HG02973 (cell line): Measurements from ENCODE around the gene ANGPTL3.
"Not testable (repeated sequence)": the region's sequence is repeated elsewhere in the genome, so short reads cannot be mapped to it uniquely, and the experiment has no call there.

Experiments used
- ATAC-seq: cut with Tn5 transposase; IDR thresholded peaks from one replicate; pipeline ENCODE4 v1.9.1; 2021; ENCODE audit warnings: moderate library complexity; ENCODE audit not compliant: unreplicated experiment

Gene ANGPTL3

DNA sequence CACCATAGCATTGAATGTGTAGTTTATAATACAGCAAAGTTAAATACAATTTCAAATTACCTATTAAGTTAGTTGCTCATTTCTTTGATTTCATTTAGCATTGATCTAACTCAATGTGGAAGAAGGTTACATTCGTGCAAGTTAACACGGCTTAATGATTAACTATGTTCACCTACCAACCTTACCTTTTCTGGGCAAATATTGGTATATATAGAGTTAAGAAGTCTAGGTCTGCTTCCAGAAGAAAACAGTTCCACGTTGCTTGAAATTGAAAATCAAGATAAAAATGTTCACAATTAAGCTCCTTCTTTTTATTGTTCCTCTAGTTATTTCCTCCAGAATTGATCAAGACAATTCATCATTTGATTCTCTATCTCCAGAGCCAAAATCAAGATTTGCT is at the start of gene ANGPTL3:
ANGPTL3 (plus strand) TSS at position 240 of the 400 bp plus-strand sequence; CDS start at position 287, 47 bp downstream.
- no peak for ATAC-seq

- no peak for ATAC-seq
These were observed 36.0 kb upstream of the ANGPTL3 start for GRCh38 chr1:62561306-62561705.

DNA sequence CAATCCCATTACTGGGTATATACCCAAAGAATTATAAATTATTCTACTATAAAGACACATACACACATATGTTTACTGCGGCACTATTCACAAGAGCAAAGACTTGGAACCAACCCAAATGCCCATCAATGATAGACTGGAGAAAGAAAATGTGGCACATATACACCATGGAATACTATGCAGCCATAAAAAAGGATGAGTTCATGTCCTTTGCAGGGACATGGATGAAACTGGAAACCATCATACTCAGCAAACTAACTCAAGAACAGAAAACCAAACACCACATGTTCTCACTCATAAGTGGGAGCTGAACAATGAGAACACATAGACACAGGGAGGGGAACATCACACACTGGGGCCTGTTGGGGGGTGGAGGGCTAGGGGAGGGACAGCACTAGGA is 30.1 kb upstream of the ANGPTL3 start:
- ATAC-seq: not testable (repeated sequence)

GRCh38 chr1:62567926-62568325 is 29.4 kb upstream of the ANGPTL3 start:
- ATAC-seq: not testable (repeated sequence)

- ATAC-seq: not testable (repeated sequence)
These were observed 25.8 kb upstream of the ANGPTL3 start for GRCh38 chr1:62571517-62571916.

- no peak for ATAC-seq
These were observed 24.8 kb upstream of the ANGPTL3 start for GRCh38 chr1:62572476-62572875.

- ATAC-seq: no peak
These were observed 23.6 kb upstream of the ANGPTL3 start for GRCh38 chr1:62573675-62574074.

DNA sequence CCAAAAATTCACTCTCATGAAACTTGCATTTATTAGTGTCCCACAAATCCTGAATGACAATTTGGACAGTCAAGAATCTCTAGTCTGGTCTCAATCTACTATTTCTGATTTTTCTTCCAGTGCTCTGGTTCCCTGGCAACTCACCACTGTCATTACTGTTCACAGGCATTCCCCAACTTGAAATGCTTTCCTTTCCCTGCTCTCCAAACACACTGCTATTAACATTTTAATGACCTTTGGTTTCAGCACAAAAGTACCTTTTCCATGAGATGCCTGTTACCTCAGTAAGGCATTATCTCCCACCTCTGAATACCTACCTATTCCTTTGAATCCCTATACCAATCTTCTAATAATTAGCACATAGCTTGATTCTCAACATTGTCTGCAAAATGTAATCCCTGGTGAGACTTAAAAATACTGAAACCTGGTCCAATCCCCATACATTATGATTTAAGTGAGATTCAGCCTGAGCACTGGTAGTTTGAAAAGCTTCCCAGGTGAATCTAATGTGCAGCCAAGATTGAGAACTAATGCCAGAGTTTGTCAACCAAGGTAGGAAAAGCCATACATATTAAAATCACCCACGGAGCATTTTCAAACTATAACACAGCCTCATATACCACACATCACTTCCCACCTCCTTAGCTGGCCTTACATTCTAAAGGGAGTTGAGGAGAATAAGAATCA is 11.7 kb upstream of the ANGPTL3 start:
- ATAC-seq: no peak

DNA sequence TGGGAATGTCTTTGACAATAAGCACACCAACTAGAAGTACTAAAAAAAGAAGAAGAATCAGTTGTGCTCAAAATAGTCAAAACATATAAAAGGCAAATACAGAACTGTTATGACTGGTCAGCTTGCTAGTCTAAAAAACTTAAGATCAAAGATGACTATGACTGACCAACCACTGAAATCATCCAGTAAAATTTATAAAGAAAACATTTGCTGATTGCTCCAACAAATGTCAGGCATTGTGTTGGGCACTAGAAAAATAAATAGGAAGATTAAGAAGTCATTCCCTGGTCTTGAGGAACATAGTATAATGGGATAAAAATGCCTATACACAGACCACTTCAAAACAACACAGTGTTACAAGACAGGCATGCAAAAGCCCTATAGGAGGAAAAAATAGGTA is 9.3 kb upstream of the ANGPTL3 start:
- ATAC-seq: no peak

DNA sequence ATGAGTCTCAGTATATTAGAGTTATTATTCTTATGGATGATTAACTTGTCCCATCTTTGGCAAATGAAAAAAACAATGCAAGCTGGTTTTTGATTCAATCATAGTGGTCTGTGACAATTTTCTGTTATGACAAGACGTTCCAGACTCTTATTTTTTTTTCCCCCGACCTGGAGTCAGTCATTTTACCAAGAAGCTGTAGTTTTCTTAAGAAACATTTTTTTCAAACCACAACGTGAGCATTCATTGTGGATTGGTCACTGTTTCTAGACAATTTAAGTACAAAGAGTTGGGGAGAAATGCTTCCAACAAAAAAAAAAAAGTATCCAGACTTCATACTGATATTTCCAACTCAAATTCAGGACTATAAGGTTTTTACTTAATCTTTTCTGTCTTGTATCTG is 8.0 kb upstream of the ANGPTL3 start:
- ATAC-seq: no peak

DNA sequence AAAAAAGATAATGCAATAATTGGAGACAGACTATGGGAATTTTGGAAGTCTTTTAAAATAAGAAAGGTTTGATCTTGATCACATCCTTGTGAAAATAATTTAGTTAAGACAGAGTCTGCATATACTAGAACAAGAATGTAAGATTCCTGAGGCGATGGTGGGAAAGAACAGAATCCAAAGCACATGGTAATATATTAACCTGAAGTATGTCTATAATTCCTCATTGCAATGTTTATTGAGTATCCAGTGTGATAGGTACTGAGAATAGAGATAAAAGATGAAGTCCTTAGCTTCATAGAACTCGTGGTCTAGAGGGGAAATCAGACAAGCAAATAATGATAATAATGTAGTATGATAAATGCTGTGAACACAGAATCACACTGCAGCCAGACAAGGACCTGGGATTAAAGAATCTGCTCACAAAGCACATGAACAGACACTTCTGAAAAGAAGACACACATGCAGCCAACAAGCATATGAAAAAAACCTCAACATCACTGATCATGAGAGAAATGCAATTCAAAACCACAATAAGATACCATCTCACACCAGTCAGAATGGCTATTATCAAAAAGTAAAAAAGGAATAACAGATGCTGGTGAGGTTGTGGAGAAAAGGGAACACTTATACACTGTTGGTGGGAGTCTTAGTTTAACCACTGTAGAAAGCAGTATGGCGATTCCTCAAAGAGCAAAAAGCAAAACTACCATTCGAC is 6.9 kb upstream of the ANGPTL3 start:
- no peak for ATAC-seq

DNA sequence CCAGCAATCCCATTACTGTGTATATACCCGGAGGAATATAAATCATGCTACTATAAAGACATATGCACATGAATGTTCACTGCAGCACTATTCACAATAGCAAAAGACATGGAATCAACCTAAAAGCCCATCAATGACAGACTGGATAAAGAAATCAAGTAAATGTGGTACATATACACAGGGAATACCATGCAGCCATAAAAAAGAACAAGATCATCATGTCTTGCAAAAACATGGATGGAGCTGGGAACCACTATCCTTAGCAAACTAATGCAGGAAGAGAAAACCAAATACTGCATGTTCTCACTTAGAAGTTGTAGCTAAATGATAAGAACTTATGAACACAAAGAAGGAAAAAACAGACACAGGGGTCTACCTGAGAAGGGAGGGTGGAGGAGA is 6.4 kb upstream of the ANGPTL3 start:
- ATAC-seq: no peak

- ATAC-seq: no peak
These were observed 3.4 kb upstream of the ANGPTL3 start for GRCh38 chr1:62593825-62594394.

- no peak for ATAC-seq
These were observed 1.7 kb upstream of the ANGPTL3 start for GRCh38 chr1:62595647-62596046.

DNA sequence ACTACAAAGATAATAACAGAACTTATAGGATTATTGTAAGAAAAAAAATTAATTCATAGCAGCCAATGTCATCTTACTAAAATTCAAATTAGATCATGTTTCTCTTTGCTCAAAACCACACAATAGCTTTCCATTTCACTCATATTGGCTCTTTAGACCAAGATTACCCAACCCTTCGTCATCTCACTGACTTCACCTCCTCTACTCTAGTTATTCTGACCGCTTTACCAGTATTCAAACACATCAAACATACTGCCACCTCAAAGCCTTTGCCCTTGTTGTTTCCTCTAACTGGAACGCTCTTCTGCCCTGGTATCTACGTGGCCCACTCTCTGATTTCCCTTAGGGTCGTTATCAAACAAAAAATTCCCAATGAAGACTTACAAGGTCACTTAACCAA is 1.7 kb downstream of the ANGPTL3 start:
- ATAC-seq: no peak

DNA sequence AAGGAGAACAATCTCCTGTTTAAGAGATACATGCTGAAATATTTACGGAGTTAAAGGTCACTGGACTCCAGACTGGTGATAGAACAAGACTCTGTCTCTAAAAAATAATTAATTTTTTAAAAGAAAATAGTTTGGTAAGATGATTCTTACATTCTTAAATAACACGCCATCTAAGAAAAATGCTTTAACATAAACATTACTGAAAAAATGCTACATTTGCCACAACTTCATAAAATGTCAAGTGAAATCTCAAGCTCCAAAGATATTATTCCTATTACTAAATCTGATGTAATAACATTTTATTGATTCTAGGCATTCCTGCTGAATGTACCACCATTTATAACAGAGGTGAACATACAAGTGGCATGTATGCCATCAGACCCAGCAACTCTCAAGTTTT is 4.1 kb downstream of the ANGPTL3 start:
- ATAC-seq: no peak

- no peak for ATAC-seq
These were observed 11.6 kb downstream of the ANGPTL3 start for GRCh38 chr1:62608905-62609304.

GRCh38 chr1:62610588-62610987 is 13.3 kb downstream of the ANGPTL3 start:
- not testable (repeated sequence) for ATAC-seq

DNA sequence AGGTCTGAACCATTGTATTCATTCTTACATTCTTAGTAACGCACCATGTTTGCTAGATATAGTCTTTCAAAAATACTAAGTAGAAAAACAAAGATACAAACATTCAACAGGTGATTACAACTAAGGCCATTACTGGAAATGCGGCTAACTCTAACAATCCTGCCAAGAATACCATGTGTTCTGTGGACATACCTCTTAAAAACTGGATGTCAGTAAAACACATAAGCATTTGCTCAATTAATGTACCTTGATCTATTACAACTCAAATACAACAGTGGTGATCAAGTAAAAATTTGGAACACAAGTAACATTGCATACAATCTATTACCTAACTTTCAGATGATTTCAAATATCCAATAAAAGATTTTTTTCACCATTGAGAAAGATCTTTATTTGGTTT is 15.4 kb downstream of the ANGPTL3 start:
- ATAC-seq: no peak

DNA sequence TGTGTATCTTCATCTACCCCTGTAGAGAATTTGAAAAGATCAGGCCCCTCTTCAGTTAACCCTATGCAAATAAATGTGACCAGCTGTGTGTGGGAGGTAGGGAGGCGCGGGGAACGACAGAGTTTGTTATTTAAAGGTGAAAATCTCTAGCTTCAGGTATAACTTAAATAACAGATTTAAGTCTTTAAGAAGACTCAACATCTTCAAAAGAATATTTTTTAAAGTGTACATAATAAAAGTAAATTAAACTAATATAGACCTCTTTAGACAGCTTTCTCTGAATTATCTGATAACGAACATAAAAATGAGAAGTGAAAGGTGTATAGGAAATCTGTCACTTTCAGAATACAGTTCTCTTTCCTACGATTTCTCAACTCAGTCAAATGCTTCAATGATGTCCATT is 16.0 kb downstream of the ANGPTL3 start:
- ATAC-seq: peak; percentile 92

GRCh38 chr1:62613890-62614289 is 16.6 kb downstream of the ANGPTL3 start:
- ATAC-seq: no peak

DNA sequence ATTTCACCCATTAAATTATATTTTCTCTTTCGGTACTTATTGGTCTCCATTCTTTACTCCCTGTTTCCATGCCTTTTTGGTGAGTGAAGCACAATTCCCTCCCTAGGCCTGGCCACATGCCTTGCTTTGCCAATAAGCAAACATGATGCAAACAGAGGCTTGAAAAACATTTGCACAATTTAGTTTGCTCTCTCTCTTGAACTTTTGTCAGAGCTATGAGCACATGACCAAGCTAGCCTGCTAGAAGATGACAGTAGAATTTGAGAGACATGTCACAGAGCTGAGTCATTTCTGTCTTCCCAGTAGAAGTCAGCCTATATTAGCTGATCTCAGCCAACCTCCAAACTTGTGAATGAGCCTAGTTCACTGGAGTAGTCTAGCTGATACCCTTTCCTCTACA is 24.6 kb downstream of the ANGPTL3 start:
- peak; percentile 91 for ATAC-seq
